ENCODE data around the gene UBALD2.

Gene UBALD2

GRCh38 chr17:76276461-76277299 lies 11.5 kb downstream of the UBALD2 start:
- Histone ChIP-seq H3K9ac (ENCODE audit: low read length) (no peak overlapping the region), H3K27ac (ENCODE audit: low read depth, low read length) (no peak overlapping the region), H3K4me1 (ENCODE audit: insufficient read depth, low read length) (peaks cover 15% of the 10 kb centered on the region), H3K4me3 (ENCODE audit: low read depth in 1 of 2, low read length in 2 of 2) (no peak overlapping the region), H3K36me3 (ENCODE audit: insufficient read depth, low read length) (no peaks in the 10 kb centered on the region), H3K9me3 (ENCODE audit: low read length) (no peaks in the 10 kb centered on the region), H3K27me3 (ENCODE audit: control insufficient read depth in 1 of 2, insufficient read depth in 2 of 2, low read length in 2 of 2) (no peaks in the 10 kb centered on the region)

GRCh38 chr17:76277300-76278267 lies 12.4 kb downstream of the UBALD2 start:
- Histone ChIP-seq H3K9ac (ENCODE audit: low read length) (no peak overlapping the region), H3K9me3 (ENCODE audit: low read length) (no peaks in the 10 kb centered on the region), H3K27me3 (ENCODE audit: control insufficient read depth in 1 of 2, insufficient read depth in 2 of 2, low read length in 2 of 2) (no peaks in the 10 kb centered on the region), H3K27ac (ENCODE audit: low read depth, low read length) (no peak overlapping the region), H3K4me1 (ENCODE audit: insufficient read depth, low read length) (peaks cover 12% of the 10 kb centered on the region), H3K4me3 (ENCODE audit: low read depth in 1 of 2, low read length in 2 of 2) (no peak overlapping the region), H3K36me3 (ENCODE audit: insufficient read depth, low read length) (no peaks in the 10 kb centered on the region)

- Histone ChIP-seq H3K9ac (ENCODE audit: low read length) (no peak overlapping the region), H3K4me3 (ENCODE audit: low read depth in 1 of 2, low read length in 2 of 2) (no peak overlapping the region), H3K36me3 (ENCODE audit: insufficient read depth, low read length) (no peaks in the 10 kb centered on the region), H3K27ac (ENCODE audit: low read depth, low read length) (no peak overlapping the region), H3K27me3 (ENCODE audit: control insufficient read depth in 1 of 2, insufficient read depth in 2 of 2, low read length in 2 of 2) (no peaks in the 10 kb centered on the region), H3K4me1 (ENCODE audit: insufficient read depth, low read length) (peaks cover 12% of the 10 kb centered on the region), H3K9me3 (ENCODE audit: low read length) (no peaks in the 10 kb centered on the region)
Measured at GRCh38 chr17:76278268-76278908, 13.2 kb downstream of the UBALD2 start.

- no peaks in the 10 kb centered on the region for H3K9me3 ChIP-seq (ENCODE audit: low read length)
- no peak overlapping the region for H3K9ac ChIP-seq (ENCODE audit: low read length)
- peaks cover 12% of the 10 kb centered on the region for H3K4me1 ChIP-seq (ENCODE audit: insufficient read depth, low read length)
- no peak overlapping the region for H3K27ac ChIP-seq (ENCODE audit: low read depth, low read length)
- no peaks in the 10 kb centered on the region for H3K36me3 ChIP-seq (ENCODE audit: insufficient read depth, low read length)
- H3K4me3 ChIP-seq (ENCODE audit: low read depth in 1 of 2, low read length in 2 of 2) = no peak overlapping the region
- no peaks in the 10 kb centered on the region for H3K27me3 ChIP-seq (ENCODE audit: control insufficient read depth in 1 of 2, insufficient read depth in 2 of 2, low read length in 2 of 2)
Measured at GRCh38 chr17:76278952-76279741, 14.0 kb downstream of the UBALD2 start.

- Histone ChIP-seq H3K9ac (ENCODE audit: low read length) (no peak overlapping the region), H3K27ac (ENCODE audit: low read depth, low read length) (no peak overlapping the region), H3K27me3 (ENCODE audit: control insufficient read depth in 1 of 2, insufficient read depth in 2 of 2, low read length in 2 of 2) (no peaks in the 10 kb centered on the region), H3K9me3 (ENCODE audit: low read length) (no peaks in the 10 kb centered on the region), H3K36me3 (ENCODE audit: insufficient read depth, low read length) (no peaks in the 10 kb centered on the region), H3K4me1 (ENCODE audit: insufficient read depth, low read length) (peaks cover 12% of the 10 kb centered on the region), H3K4me3 (ENCODE audit: low read depth in 1 of 2, low read length in 2 of 2) (no peak overlapping the region)
Measured at GRCh38 chr17:76279742-76280287, 14.7 kb downstream of the UBALD2 start.

- no peak overlapping the region for H3K27ac ChIP-seq (ENCODE audit: low read depth, low read length)
- no peaks in the 10 kb centered on the region for H3K27me3 ChIP-seq (ENCODE audit: control insufficient read depth in 1 of 2, insufficient read depth in 2 of 2, low read length in 2 of 2)
- H3K36me3 ChIP-seq (ENCODE audit: insufficient read depth, low read length) = no peaks in the 10 kb centered on the region
- H3K4me1 ChIP-seq (ENCODE audit: insufficient read depth, low read length) = peaks cover 12% of the 10 kb centered on the region
- H3K4me3 ChIP-seq (ENCODE audit: low read depth in 1 of 2, low read length in 2 of 2) = no peak overlapping the region
- no peak overlapping the region for H3K9ac ChIP-seq (ENCODE audit: low read length)
- H3K9me3 ChIP-seq (ENCODE audit: low read length) = no peaks in the 10 kb centered on the region
Measured at GRCh38 chr17:76280650-76281049, 15.5 kb downstream of the UBALD2 start.

GRCh38 chr17:76281573-76282371 lies 16.6 kb downstream of the UBALD2 start:
- no peaks in the 10 kb centered on the region for H3K27me3 ChIP-seq (ENCODE audit: control insufficient read depth in 1 of 2, insufficient read depth in 2 of 2, low read length in 2 of 2)

GRCh38 chr17:76292567-76292966 lies 27.4 kb downstream of the UBALD2 start:
- no peaks in the 10 kb centered on the region for H3K27me3 ChIP-seq (ENCODE audit: control insufficient read depth in 1 of 2, insufficient read depth in 2 of 2, low read length in 2 of 2)
- H3K4me1 ChIP-seq (ENCODE audit: insufficient read depth, low read length) = no peaks in the 10 kb centered on the region
- no peaks in the 10 kb centered on the region for H3K9me3 ChIP-seq (ENCODE audit: low read length)
- no peak overlapping the region for H3K27ac ChIP-seq (ENCODE audit: low read depth, low read length)
- H3K36me3 ChIP-seq (ENCODE audit: insufficient read depth, low read length) = peaks cover 25% of the 10 kb centered on the region
- no peak overlapping the region for H3K4me3 ChIP-seq (ENCODE audit: low read depth in 1 of 2, low read length in 2 of 2)
- H3K9ac ChIP-seq (ENCODE audit: low read length) = no peak overlapping the region

More at GRCh38 chr17:76281573-76282371, 16.6 kb downstream of the UBALD2 start:
- Histone ChIP-seq H3K4me1 (ENCODE audit: insufficient read depth, low read length) (peaks cover 12% of the 10 kb centered on the region), H3K4me3 (ENCODE audit: low read depth in 1 of 2, low read length in 2 of 2) (no peak overlapping the region), H3K9me3 (ENCODE audit: low read length) (no peaks in the 10 kb centered on the region), H3K27ac (ENCODE audit: low read depth, low read length) (no peak overlapping the region), H3K9ac (ENCODE audit: low read length) (no peak overlapping the region), H3K36me3 (ENCODE audit: insufficient read depth, low read length) (no peaks in the 10 kb centered on the region)

- Histone ChIP-seq H3K4me3 (ENCODE audit: low read depth in 1 of 2, low read length in 2 of 2) (no peak overlapping the region), H3K9ac (ENCODE audit: low read length) (no peak overlapping the region), H3K27me3 (ENCODE audit: control insufficient read depth in 1 of 2, insufficient read depth in 2 of 2, low read length in 2 of 2) (no peaks in the 10 kb centered on the region), H3K36me3 (ENCODE audit: insufficient read depth, low read length) (peaks cover 25% of the 10 kb centered on the region), H3K9me3 (ENCODE audit: low read length) (no peaks in the 10 kb centered on the region), H3K27ac (ENCODE audit: low read depth, low read length) (no peak overlapping the region), H3K4me1 (ENCODE audit: insufficient read depth, low read length) (no peaks in the 10 kb centered on the region)
Measured at GRCh38 chr17:76293106-76293505, 28.0 kb downstream of the UBALD2 start.

GRCh38 chr17:76296186-76296585 lies 31.0 kb downstream of the UBALD2 start:
- no peak overlapping the region for H3K27ac ChIP-seq (ENCODE audit: low read depth, low read length)
- H3K36me3 ChIP-seq (ENCODE audit: insufficient read depth, low read length) = peaks cover 18% of the 10 kb centered on the region
- H3K9me3 ChIP-seq (ENCODE audit: low read length) = no peaks in the 10 kb centered on the region
- no peak overlapping the region for H3K4me3 ChIP-seq (ENCODE audit: low read depth in 1 of 2, low read length in 2 of 2)
- no peak overlapping the region for H3K9ac ChIP-seq (ENCODE audit: low read length)
- H3K27me3 ChIP-seq (ENCODE audit: control insufficient read depth in 1 of 2, insufficient read depth in 2 of 2, low read length in 2 of 2) = no peaks in the 10 kb centered on the region
- H3K4me1 ChIP-seq (ENCODE audit: insufficient read depth, low read length) = no peaks in the 10 kb centered on the region

Measured in muscle layer of colon (tissue), 2 donors.